ENCODE data around the gene HS2ST1. TPM values are rescaled to one million over a fixed set of nuclear protein-coding genes. Genes with fewer than 3 reads are reported as not detected.

The HS2ST1 gene
- total RNA-seq, 2 donors from 2014 or later, result 29.0 to 31.5 TPM

- H3K9me3 ChIP-seq (ENCODE audit: control insufficient read depth, low read length), result peaks cover 6% of the 10 kb centered on the region
- Mint-ChIP-seq H3K4me3 (no peak overlapping the region), H3K27me3 (ENCODE audit: insufficient read depth) (no peaks in the 10 kb centered on the region), H3K9me3 (peaks cover 6% of the 10 kb centered on the region), H3K4me1 (no peaks in the 10 kb centered on the region), H3K27ac (no peak overlapping the region), H3K36me3 (ENCODE audit: low read depth) (peaks cover 9% of the 10 kb centered on the region)
- no peaks in the 10 kb centered on the region for H3K4me1 ChIP-seq (ENCODE audit: control insufficient read depth, insufficient read depth, low read length)
- no peak overlapping the region for H3K27ac ChIP-seq (ENCODE audit: low read depth, low read length)
- DNase-seq, result no peak
- TF ChIP-seq CTCF (conservative IDR thresholded peaks at IDR 0.05), result no peak
- no peaks in the 10 kb centered on the region for H3K27me3 ChIP-seq (ENCODE audit: control insufficient read depth, insufficient read depth, low read length, poor library complexity, severe bottlenecking)
- no peak overlapping the region for H3K4me3 ChIP-seq (ENCODE audit: low read length)
- no peaks in the 10 kb centered on the region for H3K36me3 ChIP-seq (ENCODE audit: control insufficient read depth, insufficient read depth, low read length)
- H3K9ac ChIP-seq (ENCODE audit: extremely low read depth, low read length, poor library complexity, severe bottlenecking), result no peak overlapping the region
- WGBS, 2 experiments (ENCODE audit: insufficient coverage in 1 of 2, insufficient read length in 1 of 2), result 86 to 93% methylated on average over 3 of the region's 4 CpGs
These were observed 127.8 kb downstream of the HS2ST1 start for GRCh38 chr1:87042111-87042811.

- Mint-ChIP-seq H3K27me3 (ENCODE audit: insufficient read depth) (no peaks in the 10 kb centered on the region), H3K36me3 (ENCODE audit: low read depth) (peaks cover 20% of the 10 kb centered on the region), H3K4me1 (no peaks in the 10 kb centered on the region), H3K4me3 (no peak overlapping the region), H3K9me3 (peaks cover 16% of the 10 kb centered on the region), H3K27ac (no peak overlapping the region)
- no peak for TF ChIP-seq CTCF (conservative IDR thresholded peaks at IDR 0.05)
- H3K36me3 ChIP-seq (ENCODE audit: control insufficient read depth, insufficient read depth, low read length), result no peaks in the 10 kb centered on the region
- H3K4me1 ChIP-seq (ENCODE audit: control insufficient read depth, insufficient read depth, low read length), result no peaks in the 10 kb centered on the region
- H3K27ac ChIP-seq (ENCODE audit: low read depth, low read length), result no peak overlapping the region
- H3K9me3 ChIP-seq (ENCODE audit: control insufficient read depth, low read length), result peaks cover 20% of the 10 kb centered on the region
- DNase-seq, result no peak
- no peak overlapping the region for H3K9ac ChIP-seq (ENCODE audit: extremely low read depth, low read length, poor library complexity, severe bottlenecking)
- H3K27me3 ChIP-seq (ENCODE audit: control insufficient read depth, insufficient read depth, low read length, poor library complexity, severe bottlenecking), result no peaks in the 10 kb centered on the region
- H3K4me3 ChIP-seq (ENCODE audit: low read length), result no peak overlapping the region
These were observed 130.0 kb downstream of the HS2ST1 start for GRCh38 chr1:87044424-87044823.

- Mint-ChIP-seq H3K4me1 (no peaks in the 10 kb centered on the region), H3K9me3 (peaks cover 16% of the 10 kb centered on the region)
These were observed 130.4 kb downstream of the HS2ST1 start for GRCh38 chr1:87044840-87045239.

More at GRCh38 chr1:87044840-87045239, 130.4 kb downstream of the HS2ST1 start:
- Histone ChIP-seq H3K36me3 (ENCODE audit: control insufficient read depth, insufficient read depth, low read length) (no peaks in the 10 kb centered on the region), H3K4me1 (ENCODE audit: control insufficient read depth, insufficient read depth, low read length) (no peaks in the 10 kb centered on the region), H3K27me3 (ENCODE audit: control insufficient read depth, insufficient read depth, low read length, poor library complexity, severe bottlenecking) (no peaks in the 10 kb centered on the region), H3K27ac (ENCODE audit: low read depth, low read length) (no peak overlapping the region), H3K4me3 (ENCODE audit: low read length) (no peak overlapping the region), H3K9me3 (ENCODE audit: control insufficient read depth, low read length) (peaks cover 20% of the 10 kb centered on the region), H3K9ac (ENCODE audit: extremely low read depth, low read length, poor library complexity, severe bottlenecking) (no peak overlapping the region)
- H3K36me3 Mint-ChIP-seq (ENCODE audit: low read depth), result peaks cover 20% of the 10 kb centered on the region
- no peak for TF ChIP-seq CTCF (conservative IDR thresholded peaks at IDR 0.05)
- no peaks in the 10 kb centered on the region for H3K27me3 Mint-ChIP-seq (ENCODE audit: insufficient read depth)
- H3K4me3 Mint-ChIP-seq, result no peak overlapping the region
- H3K27ac Mint-ChIP-seq, result no peak overlapping the region
- 89 to 91% methylated on average over 4 to 5 of the region's 5 CpGs for WGBS, 2 experiments (ENCODE audit: insufficient coverage in 1 of 2, insufficient read length in 1 of 2)
- DNase-seq, result no peak
